PC-9 (cell line): ENCODE results near the gene NCKIPSD.

ENCODE experiments used
- CTCF ChIP-seq: fragments of 200-600 bp; sonication (generic); conservative IDR thresholded peaks from 2 replicates; pipeline ENCODE4 v1.6.1; 2017; ENCODE audit warnings: mixed run types, antibody characterized with exemption, mild to moderate bottlenecking, moderate library complexity
- EZH2 ChIP-seq: fragments of 200-600 bp; sonication (generic); IDR thresholded peaks from 2 replicates; pipeline ENCODE4 v1.8.0; 2017; ENCODE audit warnings: antibody characterized with exemption, low read depth

- TF ChIP-seq CTCF (no peak), EZH2 (no peak)
Observed at GRCh38 chr3:48624767-48625166, 60.9 kb downstream of the NCKIPSD start.
